ENCODE results near the gene RBM20. TPM values are rescaled to one million over a fixed set of nuclear protein-coding genes. Genes with fewer than 3 reads are reported as not detected.

Gene RBM20
- polyA plus RNA-seq, 2 of the 4 experiments (the other 2 are of a cell fraction): 1.5 to 1.8 TPM

DNA sequence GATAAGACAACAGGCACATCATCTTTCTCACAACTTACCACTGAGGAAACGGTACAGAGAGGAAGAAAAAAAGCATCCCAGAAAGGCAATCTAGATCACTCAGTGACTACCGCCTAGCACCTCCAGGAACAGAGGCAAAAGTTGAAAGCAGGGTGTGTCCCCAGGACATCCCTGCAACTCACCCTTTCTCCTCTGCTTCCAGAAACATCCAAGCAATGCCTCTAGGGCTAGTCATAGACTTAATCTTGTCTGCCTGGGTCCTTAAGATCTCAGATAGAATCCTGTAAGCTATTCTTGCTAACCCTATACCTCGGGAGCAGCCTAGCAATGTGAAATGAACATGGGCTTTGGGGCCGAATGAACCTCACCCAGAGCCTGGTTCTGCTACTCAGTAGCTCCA is 208.8 kb downstream of the RBM20 start:
- no peak for DNase-seq (ENCODE audit: low read depth in 1 of 2, low spot score in 1 of 2)
- whole genome bisulfite sequencing (ENCODE audit: missing lambda C conversion rate): 74% methylated on average over 4 of the region's 4 CpGs
- no peak overlapping the region for H3K27ac ChIP-seq
- TF ChIP-seq KDM5A (IDR thresholded peaks at IDR 0.05): no peak
- ChIA-PET CTCF (interaction anchor here (0.7 to 1.4 kb wide), 3 partner anchors 9 to 1459 kb away, joined by 3 read pairs; no protein-coding TSS in a partner anchor), POLR2A (no interaction called here)
- peak in 1 of 2 experiments; percentile 38; a peak in 2 of 6 replicates for ATAC-seq
- H3K4me3 ChIP-seq: no peak overlapping the region
- H3K4me2 ChIP-seq: no peak overlapping the region
- H3K4me1 ChIP-seq: peaks cover 12% of the 10 kb centered on the region; the same call in 2 of the 3 replicates
- no peak for FAIRE-seq
- no peaks in the 10 kb centered on the region for H3K9me3 ChIP-seq

DNA sequence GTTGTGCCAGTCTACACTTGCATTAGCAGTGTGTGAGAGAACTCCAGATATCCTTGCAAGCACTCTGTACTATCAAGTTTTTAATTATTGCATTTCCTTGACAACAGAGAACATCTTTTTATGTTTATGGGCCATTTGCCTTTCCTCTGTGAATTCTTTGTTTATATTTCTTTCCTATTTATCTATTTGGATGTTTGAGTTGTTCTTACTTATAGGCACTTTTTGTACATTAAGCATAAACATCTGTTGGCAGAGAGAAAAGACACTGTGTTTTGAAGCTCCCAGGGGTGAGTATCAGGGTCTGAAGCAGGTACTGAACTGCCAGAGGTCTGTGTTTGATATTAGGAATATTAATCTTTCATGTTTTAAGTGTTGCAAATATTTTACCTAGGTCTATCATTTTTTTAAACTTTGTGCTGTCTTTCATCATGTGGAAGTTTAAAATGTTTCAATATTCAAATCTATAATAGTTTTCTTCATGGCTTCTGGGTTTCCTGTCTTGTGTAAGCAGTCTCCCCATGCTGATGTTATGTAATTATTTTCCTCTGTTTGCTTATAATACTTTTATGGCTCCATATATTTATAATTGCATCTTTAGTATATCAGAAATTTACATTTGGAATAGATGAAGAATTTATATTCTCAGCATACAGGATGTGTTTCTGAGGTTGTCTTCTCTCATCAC is 209.9 kb downstream of the RBM20 start:
- TF ChIP-seq RARB (CRISPR knock-in tag; IDR thresholded peaks at IDR 0.05): no peak
- TF ChIP-seq, protein P1, sequence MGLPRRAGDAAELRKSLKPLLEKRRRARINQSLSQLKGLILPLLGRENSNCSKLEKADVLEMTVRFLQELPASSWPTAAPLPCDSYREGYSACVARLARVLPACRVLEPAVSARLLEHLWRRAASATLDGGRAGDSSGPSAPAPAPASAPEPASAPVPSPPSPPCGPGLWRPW (IDR thresholded peaks at IDR 0.05): no peak
- TF ChIP-seq, protein P2, sequence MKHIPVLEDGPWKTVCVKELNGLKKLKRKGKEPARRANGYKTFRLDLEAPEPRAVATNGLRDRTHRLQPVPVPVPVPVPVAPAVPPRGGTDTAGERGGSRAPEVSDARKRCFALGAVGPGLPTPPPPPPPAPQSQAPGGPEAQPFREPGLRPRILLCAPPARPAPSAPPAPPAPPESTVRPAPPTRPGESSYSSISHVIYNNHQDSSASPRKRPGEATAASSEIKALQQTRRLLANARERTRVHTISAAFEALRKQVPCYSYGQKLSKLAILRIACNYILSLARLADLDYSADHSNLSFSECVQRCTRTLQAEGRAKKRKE (CRISPR knock-in tag; IDR thresholded peaks at IDR 0.05; ENCODE audit: low read depth): no peak
- TF ChIP-seq RFX5 (IDR thresholded peaks at IDR 0.05): no peak
- TF ChIP-seq RAD21 (conservative IDR thresholded peaks at IDR 0.05 in 1 of 2, IDR thresholded peaks at IDR 0.05 in 1 of 2): no peak
- no peak for TF ChIP-seq SREBF2 (IDR thresholded peaks at IDR 0.05)
- TF ChIP-seq NR3C1 (IDR thresholded peaks at IDR 0.05): no peak
- TF ChIP-seq, protein P3, sequence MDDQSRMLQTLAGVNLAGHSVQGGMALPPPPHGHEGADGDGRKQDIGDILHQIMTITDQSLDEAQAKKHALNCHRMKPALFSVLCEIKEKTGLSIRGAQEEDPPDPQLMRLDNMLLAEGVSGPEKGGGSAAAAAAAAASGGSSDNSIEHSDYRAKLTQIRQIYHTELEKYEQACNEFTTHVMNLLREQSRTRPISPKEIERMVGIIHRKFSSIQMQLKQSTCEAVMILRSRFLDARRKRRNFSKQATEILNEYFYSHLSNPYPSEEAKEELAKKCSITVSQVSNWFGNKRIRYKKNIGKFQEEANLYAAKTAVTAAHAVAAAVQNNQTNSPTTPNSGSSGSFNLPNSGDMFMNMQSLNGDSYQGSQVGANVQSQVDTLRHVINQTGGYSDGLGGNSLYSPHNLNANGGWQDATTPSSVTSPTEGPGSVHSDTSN (IDR thresholded peaks at IDR 0.05): no peak
- TF ChIP-seq TP53 (CRISPR knock-in tag; IDR thresholded peaks at IDR 0.05): no peak
- TF ChIP-seq HDAC2 (IDR thresholded peaks at IDR 0.05): no peak
- no peaks in the 10 kb centered on the region for H3K9me3 ChIP-seq
- no peak overlapping the region for H3K4me2 ChIP-seq
- ATAC-seq: no peak
- ChIA-PET CTCF (no interaction called here), POLR2A (no interaction called here)
- H3K4me1 ChIP-seq: peaks cover 12% of the 10 kb centered on the region; the same call in 2 of the 3 replicates
- FAIRE-seq: no peak
- H3K27ac ChIP-seq: no peak overlapping the region
- DNase-seq (ENCODE audit: low read depth in 1 of 2, low spot score in 1 of 2): no peak
- H3K4me3 ChIP-seq: no peak overlapping the region

DNA sequence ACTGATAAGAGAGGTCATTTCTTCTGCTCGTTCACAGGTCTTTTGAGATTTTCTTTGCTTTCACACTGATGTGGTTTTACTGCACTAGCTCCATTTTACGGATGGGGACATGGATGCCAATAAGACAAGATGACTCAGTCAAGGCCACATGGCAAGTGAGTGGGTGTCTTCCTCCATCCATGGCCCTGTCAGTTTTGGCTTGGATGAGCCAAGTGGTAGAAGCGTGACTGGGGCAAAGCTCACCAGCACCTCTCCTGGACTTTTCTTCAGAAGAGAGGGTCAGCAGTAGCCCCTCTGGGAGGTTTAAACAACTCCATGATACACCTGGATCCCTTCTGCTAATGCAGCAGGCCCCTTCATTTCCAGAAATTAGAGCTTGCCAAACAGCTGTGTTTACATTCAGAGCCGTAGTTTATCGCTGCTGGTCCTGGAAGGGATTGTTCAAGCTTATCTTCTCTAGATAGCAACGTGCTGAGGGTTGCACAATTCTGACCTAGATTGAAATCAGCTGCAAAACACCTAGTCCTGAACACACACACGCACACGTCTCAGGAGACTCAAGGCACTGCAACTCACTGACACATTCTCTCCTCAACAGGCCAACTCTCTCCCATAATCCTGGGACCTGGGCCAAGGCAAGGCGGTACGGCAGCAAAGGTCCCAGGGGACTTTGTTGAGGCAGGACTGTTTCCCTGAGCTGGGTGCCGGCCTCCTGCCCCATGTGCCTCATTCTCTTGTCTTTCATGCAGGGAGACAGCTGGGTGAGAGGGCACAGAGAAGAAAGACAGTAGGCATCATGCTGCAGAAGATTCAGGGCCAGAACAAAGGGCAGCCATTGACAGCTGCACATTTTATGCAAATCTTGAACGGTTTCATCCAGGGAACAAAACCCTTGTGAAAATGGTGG is 213.4 kb downstream of the RBM20 start:
- POLR2A ChIA-PET: interaction anchor here (1.5 kb wide), 1 partner anchor 14 kb away, joined by 5 read pairs; the partner anchor contains the start of gene PDCD4
- Histone ChIP-seq H3K4me1 (peaks cover 10% of the 10 kb centered on the region; the same call in 2 of the 3 replicates), H3K27ac (no peak overlapping the region), H3K9me3 (no peaks in the 10 kb centered on the region), H3K4me3 (no peak overlapping the region), H3K4me2 (no peak overlapping the region)
- no peak for DNase-seq (ENCODE audit: low read depth in 1 of 2, low spot score in 1 of 2)
- TF ChIP-seq NR3C1 (IDR thresholded peaks at IDR 0.05) (no peak), FOXS1 (CRISPR knock-in tag; IDR thresholded peaks at IDR 0.05) (no peak), FOSB (CRISPR knock-in tag; IDR thresholded peaks at IDR 0.05) (no peak), KDM5A (IDR thresholded peaks at IDR 0.05) (no peak), EP300 (IDR thresholded peaks at IDR 0.05) (no peak), POLR2A (IDR thresholded peaks at IDR 0.05; ENCODE audit: low read length) (no peak), CBX8 (IDR thresholded peaks at IDR 0.05) (no peak), EHF (CRISPR knock-in tag; IDR thresholded peaks at IDR 0.05) (no peak), MAFK (IDR thresholded peaks at IDR 0.05; ENCODE audit: partially characterized antibody) (no peak), JUN (IDR thresholded peaks at IDR 0.05) (no peak), HEYL (CRISPR knock-in tag; IDR thresholded peaks at IDR 0.05) (no peak)
- TF ChIP-seq, protein P3 (IDR thresholded peaks at IDR 0.05): no peak
- TF ChIP-seq, protein P4, sequence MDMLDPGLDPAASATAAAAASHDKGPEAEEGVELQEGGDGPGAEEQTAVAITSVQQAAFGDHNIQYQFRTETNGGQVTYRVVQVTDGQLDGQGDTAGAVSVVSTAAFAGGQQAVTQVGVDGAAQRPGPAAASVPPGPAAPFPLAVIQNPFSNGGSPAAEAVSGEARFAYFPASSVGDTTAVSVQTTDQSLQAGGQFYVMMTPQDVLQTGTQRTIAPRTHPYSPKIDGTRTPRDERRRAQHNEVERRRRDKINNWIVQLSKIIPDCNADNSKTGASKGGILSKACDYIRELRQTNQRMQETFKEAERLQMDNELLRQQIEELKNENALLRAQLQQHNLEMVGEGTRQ (IDR thresholded peaks at IDR 0.05): no peak
- WGBS (ENCODE audit: missing lambda C conversion rate): 76% methylated on average over 10 of the region's 12 CpGs
- CTCF ChIA-PET: interaction anchor here (0.9 to 3.1 kb wide), 5 partner anchors 14 to 111 kb away, joined by 3 to 12 read pairs (median 4); no protein-coding TSS in a partner anchor
- FAIRE-seq: no peak
- no peak for ATAC-seq

Measured in A549 (cell line).